BJ (cell line): ENCODE measurements around the gene MTM1. TPM values are rescaled to one million over a fixed set of nuclear protein-coding genes. Genes with fewer than 3 reads are reported as not detected.

Source experiments
- CTCF ChIA-PET: fragments of 350-600 bp; formaldehyde crosslinking; extraction: SDS; loops from one replicate; lab custom pipeline; 2021; ENCODE audit warnings: antibody characterized with exemption, inconsistent platforms; lab: Yijun Ruan, JAX
- POLR2A ChIA-PET: fragments of 300-600 bp; sonication (Branson Sonifier 250); formaldehyde crosslinking; extraction: SDS; loops from one replicate; lab custom pipeline; 2021; ENCODE audit warnings: antibody characterized with exemption; lab: Charles Lee
- DNase-seq: peaks from one replicate; pipeline ENCODE4 v3.0.0-alpha.2; 2011; ENCODE audit warnings: low read depth
- H3K27me3 ChIP-seq: 2 replicates; pipeline ENCODE4 v1.6.0; 2011; ENCODE audit warnings: low read length; ENCODE audit not compliant: control insufficient read depth, insufficient read depth
- H3K36me3 ChIP-seq: 2 replicates; pipeline ENCODE4 v1.5.1; 2011; ENCODE audit warnings: low read length; ENCODE audit not compliant: control insufficient read depth, insufficient read depth
- H3K4me3 ChIP-seq: 2 replicates; pipeline ENCODE4 v1.5.1; 2011; ENCODE audit warnings: low read depth, mild to moderate bottlenecking, control low read depth, low read length
- CTCF ChIP-seq: IDR thresholded peaks from 2 replicates; pipeline ENCODE4 v1.5.1; 2011; ENCODE audit warnings: low read depth, mild to moderate bottlenecking, control low read depth, inconsistent platforms, low read length, moderate library complexity; ENCODE audit not compliant: insufficient read depth
- polyA plus RNA-seq: library from polyadenylated mRNA; depleted of rRNA; stranded (reverse); fragments of >200 nt; gene quantifications from 2 replicates; pipeline ENCODE4 v1.2.3, GENCODE V29; 2011

Gene MTM1
- polyA plus RNA-seq, 1 experiment: 2.6 TPM

- POLR2A ChIA-PET: no interaction called here
- Histone ChIP-seq H3K27me3 (no peaks in the 10 kb centered on the region), H3K4me3 (no peak overlapping the region), H3K36me3 (peaks cover 2% of the 10 kb centered on the region; the same call in 1 of the 2 replicates)
- no peak for TF ChIP-seq CTCF
- DNase-seq: no peak
- CTCF ChIA-PET: interaction anchor here (1.3 kb wide), 1 partner anchor 12 kb away, joined by 5 read pairs; no protein-coding TSS in a partner anchor
Observed at GRCh38 chrX:150702966-150703694, 134.7 kb downstream of the MTM1 start.

GRCh38 chrX:150703695-150703974 is 135.2 kb downstream of the MTM1 start:
- Histone ChIP-seq H3K27me3 (no peaks in the 10 kb centered on the region), H3K4me3 (no peak overlapping the region), H3K36me3 (peaks cover 2% of the 10 kb centered on the region; the same call in 1 of the 2 replicates)
- no peak for TF ChIP-seq CTCF
- ChIA-PET POLR2A (no interaction called here), CTCF (interaction anchor here (1.3 kb wide), 1 partner anchor 12 kb away, joined by 5 read pairs; no protein-coding TSS in a partner anchor)
- DNase-seq: no peak

- Histone ChIP-seq H3K27me3 (no peaks in the 10 kb centered on the region), H3K4me3 (no peak overlapping the region), H3K36me3 (peaks cover 2% of the 10 kb centered on the region; the same call in 1 of the 2 replicates)
- POLR2A ChIA-PET: no interaction called here
- TF ChIP-seq CTCF: no peak
- CTCF ChIA-PET: interaction anchor here (1.3 to 1.4 kb wide), 2 partner anchors 9 to 11 kb away, joined by 4 to 5 read pairs; no protein-coding TSS in a partner anchor
- no peak for DNase-seq
Observed at GRCh38 chrX:150704030-150704613, 135.7 kb downstream of the MTM1 start.

- POLR2A ChIA-PET: no interaction called here
- H3K4me3 ChIP-seq: no peak overlapping the region
- H3K27me3 ChIP-seq: no peaks in the 10 kb centered on the region
- TF ChIP-seq CTCF: no peak
- CTCF ChIA-PET: interaction anchor here (2.3 kb wide), 1 partner anchor 29 kb away, joined by 12 read pairs; no protein-coding TSS in a partner anchor
- DNase-seq: no peak
- H3K36me3 ChIP-seq: no peaks in the 10 kb centered on the region; the same call in 1 of the 2 replicates
Observed at GRCh38 chrX:150712619-150713018, 144.2 kb downstream of the MTM1 start.

- no peaks in the 10 kb centered on the region for H3K36me3 ChIP-seq
- TF ChIP-seq CTCF: no peak
- CTCF ChIA-PET: interaction anchor here (0.8 to 1.4 kb wide), 6 partner anchors 12 to 765 kb away, joined by 3 to 5 read pairs (median 4); no protein-coding TSS in a partner anchor
- no peaks in the 10 kb centered on the region for H3K27me3 ChIP-seq
- POLR2A ChIA-PET: no interaction called here
- no peak overlapping the region for H3K4me3 ChIP-seq
- no peak for DNase-seq
Observed at GRCh38 chrX:150715184-150715583, 146.8 kb downstream of the MTM1 start.
